K562 (cell line): Measurements from ENCODE around the gene TPD52L1. TPM values are rescaled to one million over a fixed set of nuclear protein-coding genes. Genes with fewer than 3 reads are reported as not detected.

Source experiments
- ARNT ChIP-seq, 2 experiments: fragments of 450-650 bp; IDR thresholded peaks; 2 replicates each; pipeline ENCODE4 v1.6.1; 2016; ENCODE audit warnings: mild to moderate bottlenecking in 1 of 2
- GTF2F1 ChIP-seq: IDR thresholded peaks from 2 replicates; pipeline ENCODE4 v1.6.1; 2011; ENCODE audit warnings: low read depth, low read length, improper control_type of control experiment
- LARP7 ChIP-seq: fragments of 450-650 bp; IDR thresholded peaks from 2 replicates; pipeline ENCODE4 v1.6.1; 2016
- LEF1 ChIP-seq: fragments of 450-650 bp; IDR thresholded peaks from 2 replicates; pipeline ENCODE4 v1.6.1; 2016; ENCODE audit warnings: mild to moderate bottlenecking
- MAFG ChIP-seq: fragments of 450-650 bp; conservative IDR thresholded peaks from 2 replicates; pipeline ENCODE4 v1.6.1; 2016; ENCODE audit warnings: missing genetic modification characterization, missing compliant biosample characterization
- MEF2D ChIP-seq: conservative IDR thresholded peaks from 2 replicates; pipeline ENCODE4 v1.6.1; 2016; ENCODE audit warnings: low read depth, missing genetic modification characterization, missing compliant biosample characterization
- NRF1 ChIP-seq, 2 experiments: fragments of 450-650 bp; IDR thresholded peaks in 1 of 2; conservative IDR thresholded peaks in 1 of 2; 2 replicates each; pipeline ENCODE4 v1.6.1; 2014; ENCODE audit warnings: mild to moderate bottlenecking in 2 of 2
- RFX5 ChIP-seq: IDR thresholded peaks from 2 replicates; pipeline ENCODE4 v1.6.1; 2011; ENCODE audit warnings: low read depth, mild to moderate bottlenecking, improper control_type of control experiment, low read length
- SIX5 ChIP-seq, 2 experiments: IDR thresholded peaks; 2 replicates each; pipeline ENCODE4 v1.6.1; 2011; ENCODE audit warnings: low read length in 2 of 2, borderline replicate concordance in 1 of 2, low read depth in 1 of 2, mild to moderate bottlenecking in 1 of 2, moderate library complexity in 1 of 2; ENCODE audit not compliant: insufficient read depth in 1 of 2
- SMAD3 ChIP-seq: fragments of 450-650 bp; formaldehyde crosslinking; conservative IDR thresholded peaks from 2 replicates; pipeline ENCODE4 v1.4.0; 2020; ENCODE audit warnings: mild to moderate bottlenecking
- SMARCE1 ChIP-seq: fragments of 450-650 bp; IDR thresholded peaks from 2 replicates; pipeline ENCODE4 v1.7.1; 2016; ENCODE audit warnings: mild to moderate bottlenecking
- TAF1 ChIP-seq: IDR thresholded peaks from 2 replicates; pipeline ENCODE4 v1.6.1; 2011; ENCODE audit warnings: mild to moderate bottlenecking, low read length, moderate library complexity; ENCODE audit not compliant: insufficient read depth, control insufficient read depth, severe bottlenecking; ENCODE audit errors: extremely low read depth
- TAL1 ChIP-seq: fragments of 450-650 bp; IDR thresholded peaks from 2 replicates; pipeline ENCODE4 v1.6.1; 2016; ENCODE audit warnings: mild to moderate bottlenecking
- TRIM24 ChIP-seq, 2 experiments: fragments of 450-650 bp; IDR thresholded peaks; 2 replicates each; pipeline ENCODE4 v1.6.1; 2016
- USF2 ChIP-seq: sonication (generic); formaldehyde crosslinking; IDR thresholded peaks from 2 replicates; pipeline ENCODE4 v1.5.0; 2020; ENCODE audit warnings: missing genetic modification reagents
- ZKSCAN3 ChIP-seq: fragments of 250-450 bp; sonication (Bioruptor Pico); IDR thresholded peaks from 2 replicates; pipeline ENCODE4 v1.4.0; 2020
- ZNF165 ChIP-seq: fragments of 250-450 bp; sonication (Bioruptor Pico); IDR thresholded peaks from 2 replicates; pipeline ENCODE4 v1.4.0; 2020; ENCODE audit warnings: borderline replicate concordance
- ZNF408 ChIP-seq: fragments of 250-450 bp; sonication (Bioruptor Pico); IDR thresholded peaks from 2 replicates; pipeline ENCODE4 v1.4.0; 2020; ENCODE audit warnings: low read depth, mild to moderate bottlenecking, moderate library complexity
- ZNF41 ChIP-seq: fragments of 250-450 bp; sonication (Bioruptor Pico); conservative IDR thresholded peaks from 2 replicates; pipeline ENCODE4 v1.4.0; 2020; ENCODE audit warnings: mild to moderate bottlenecking
- ZNF551 ChIP-seq: fragments of 250-450 bp; sonication (Bioruptor Pico); IDR thresholded peaks from 2 replicates; pipeline ENCODE4 v1.5.0; 2021; ENCODE audit warnings: mild to moderate bottlenecking, moderate library complexity
- ZNF639 ChIP-seq, 2 experiments: fragments of 200-800 bp in 1 of 2; sonication (Bioruptor generic) in 1 of 2; sonication (generic) in 1 of 2; formaldehyde crosslinking in 1 of 2; IDR thresholded peaks in 1 of 2; conservative IDR thresholded peaks in 1 of 2; 2 replicates each; pipeline versions ENCODE4 v1.5.0 to v1.6.1; 2016 to 2020; ENCODE audit warnings: missing compliant biosample characterization in 1 of 2, missing genetic modification characterization in 1 of 2, missing genetic modification reagents in 1 of 2
- ZNF740 ChIP-seq, 3 experiments: fragments of 200-800 bp in 1 of 3; sonication (Bioruptor generic) in 1 of 3; sonication (generic) in 1 of 3; formaldehyde crosslinking in 1 of 3; IDR thresholded peaks; 2 replicates each; pipeline versions ENCODE4 v1.6.1 to v1.8.0; 2016 to 2022; ENCODE audit warnings: mild to moderate bottlenecking in 2 of 3, missing compliant biosample characterization in 2 of 3, missing genetic modification characterization in 2 of 3, missing genetic modification reagents in 1 of 3
- ZSCAN32 ChIP-seq: fragments of 450-650 bp; formaldehyde crosslinking; IDR thresholded peaks from 2 replicates; pipeline ENCODE4 v1.4.0; 2020; ENCODE audit warnings: mild to moderate bottlenecking, moderate library complexity
- polyA plus RNA-seq, 8 experiments: library from polyadenylated mRNA; depleted of rRNA in 4 of 8; stranded (reverse) in 5 of 8; unstranded in 3 of 8; fragments of >200 nt; fragmentation: Nextera tagmentation in 2 of 8; fragmentation: Illumina TruSeq in 1 of 8; extraction: Ambion mirVana in 2 of 8; extraction: Trizol in 1 of 8; gene quantifications; 2 replicates each; pipeline versions ENCODE4 v1.2.1 to v1.2.3, GENCODE V29; 2011 to 2014; ENCODE audit warnings: inconsistent platforms in 1 of 8, missing spikeins in 1 of 8
- total RNA-seq, 7 experiments: library from RNA; depleted of rRNA in 6 of 7; stranded (reverse); fragments of >200 nt in 6 of 7; fragmentation: Illumina TruSeq in 2 of 7; extraction: Trizol in 2 of 7; gene quantifications; 2 replicates each; pipeline versions ENCODE4 v1.2.1 to v1.2.3, GENCODE V29; 2011 to 2021; ENCODE audit warnings: low replicate concordance in 1 of 7

The TPD52L1 gene
- total and polyA plus RNA-seq, 9 of the 15 experiments (the other 6 are each of a cell fraction or from before 2014, with no cell fraction given): 12.9 to 149 (median 75.7) TPM

- TF ChIP-seq SMARCE1 (0 out of 2 replicates have a peak, but pooled peaks have one; percentile 24), MEF2D (tag) (no peak), TRIM24 (IDR thresholded peaks at IDR 0.05) (no peak), TAF1 (no peak), GTF2F1 (no peak), LEF1 (peak; percentile 58; the same call in 1 of the 2 replicates), ZNF740 (CRISPR knock-in tag; IDR thresholded peaks at IDR 0.05) (no peak), ZNF740 (tag; IDR thresholded peaks at IDR 0.05) (0 out of 4 replicates have a peak, but pooled peaks of 1 of the 2 experiments have one; percentile 48), ZNF639 (CRISPR knock-in tag; conservative IDR thresholded peaks at IDR 0.05 in 1 of 2, IDR thresholded peaks at IDR 0.05 in 1 of 2) (no peak), ZNF165 (CRISPR knock-in tag) (no peak), ZKSCAN3 (CRISPR knock-in tag) (no peak), SIX5 (IDR thresholded peaks at IDR 0.05; ENCODE audit: borderline replicate concordance in 1 of 2, insufficient read depth in 1 of 2, low read depth in 1 of 2, low read length in 2 of 2) (no peak), MAFG (tag) (peak; percentile 90), TAL1 (no peak), ZNF41 (CRISPR knock-in tag) (no peak), ZNF408 (no peak), LARP7 (no peak), RFX5 (no peak), ZSCAN32 (no peak), USF2 (CRISPR knock-in tag) (peak; percentile 74), ZNF551 (CRISPR knock-in tag) (no peak), SMAD3 (CRISPR knock-in tag) (no peak), NRF1 (conservative IDR thresholded peaks at IDR 0.05 in 1 of 2, IDR thresholded peaks at IDR 0.05 in 1 of 2) (peak; percentile 31 to 38; a peak in 2 of 4 replicates), ARNT (IDR thresholded peaks at IDR 0.05) (no peak)
Measured at GRCh38 chr6:125203395-125203794, 49.8 kb downstream of the TPD52L1 start (continued).
